GM18951 (cell line): ENCODE results near the gene MDM2.

Experiments used
- POLR2A ChIP-seq: IDR thresholded peaks from 4 replicates; pipeline ENCODE4 v1.6.1; 2011; ENCODE audit warnings: mild to moderate bottlenecking; ENCODE audit not compliant: insufficient read length, insufficient read depth; ENCODE audit errors: extremely low read depth
- in situ Hi-C: fragments of 300-500 bp; cut with MboI; formaldehyde crosslinking; loops from one replicate; pipeline ENCODE4 v1.12.0; 2022; ENCODE audit warnings: low sequenced_read_pairs, mixed read lengths, inconsistent platforms; ENCODE audit not compliant: unreplicated experiment

The MDM2 gene

GRCh38 chr12:68850390-68850789 is 42.4 kb downstream of the MDM2 start:
- no peak for TF ChIP-seq POLR2A
- in situ Hi-C loops, result loop anchor here (25.0 kb wide), 1 partner anchor 387 kb away; the partner anchor contains the start of gene CPSF6

GRCh38 chr12:68851592-68852306 is 43.8 kb downstream of the MDM2 start:
- in situ Hi-C loops, result loop anchor here (25.0 kb wide), 1 partner anchor 386 kb away; the partner anchor contains the start of gene CPSF6
- no peak for TF ChIP-seq POLR2A

- in situ Hi-C loops, result loop anchor here (25.0 kb wide), 1 partner anchor 384 kb away; the partner anchor contains the start of gene CPSF6
These were observed 45.6 kb downstream of the MDM2 start for GRCh38 chr12:68853396-68854077.

GRCh38 chr12:68854078-68854468 is 46.1 kb downstream of the MDM2 start:
- no peak for TF ChIP-seq POLR2A
- in situ Hi-C loops, result loop anchor here (25.0 kb wide), 1 partner anchor 383 kb away; the partner anchor contains the start of gene CPSF6

More at GRCh38 chr12:68853396-68854077, 45.6 kb downstream of the MDM2 start:
- TF ChIP-seq POLR2A, result no peak

GRCh38 chr12:68854554-68854953 is 46.6 kb downstream of the MDM2 start:
- TF ChIP-seq POLR2A, result no peak
- in situ Hi-C loops, result loop anchor here (25.0 kb wide), 1 partner anchor 383 kb away; the partner anchor contains the start of gene CPSF6

GRCh38 chr12:68855111-68855510 is 47.1 kb downstream of the MDM2 start:
- in situ Hi-C loops, result loop anchor here (25.0 kb wide), 1 partner anchor 382 kb away; the partner anchor contains the start of gene CPSF6
- no peak for TF ChIP-seq POLR2A

- no peak for TF ChIP-seq POLR2A
- in situ Hi-C loops, result loop anchor here (25.0 kb wide), 1 partner anchor 382 kb away; the partner anchor contains the start of gene CPSF6
These were observed 47.8 kb downstream of the MDM2 start for GRCh38 chr12:68855771-68856170.

- TF ChIP-seq POLR2A, result no peak
- in situ Hi-C loops, result loop anchor here (25.0 kb wide), 1 partner anchor 381 kb away; the partner anchor contains the start of gene CPSF6
These were observed 48.5 kb downstream of the MDM2 start for GRCh38 chr12:68856510-68856909.

- no peak for TF ChIP-seq POLR2A
- in situ Hi-C loops, result loop anchor here (10.0 to 25.0 kb wide), 2 partner anchors 213 to 375 kb away; partner anchors contain the start of gene CPSF6
These were observed 53.9 kb downstream of the MDM2 start for GRCh38 chr12:68861890-68862289.

GRCh38 chr12:68863109-68863770 is 55.3 kb downstream of the MDM2 start:
- no peak for TF ChIP-seq POLR2A
- in situ Hi-C loops, result loop anchor here (10.0 to 25.0 kb wide), 2 partner anchors 212 to 374 kb away; partner anchors contain the start of gene CPSF6

GRCh38 chr12:68863886-68864454 is 56.0 kb downstream of the MDM2 start:
- in situ Hi-C loops, result loop anchor here (10.0 to 25.0 kb wide), 2 partner anchors 211 to 373 kb away; partner anchors contain the start of gene CPSF6

- in situ Hi-C loops, result loop anchor here (10.0 to 25.0 kb wide), 2 partner anchors 210 to 373 kb away; partner anchors contain the start of gene CPSF6
- no peak for TF ChIP-seq POLR2A
These were observed 56.6 kb downstream of the MDM2 start for GRCh38 chr12:68864604-68865003.
